ENCODE results near the gene PCCB. TPM values are rescaled to one million over a fixed set of nuclear protein-coding genes. Genes with fewer than 3 reads are reported as not detected.
"Not testable (repeated sequence)": the region's sequence is repeated elsewhere in the genome, so short reads cannot be mapped to it uniquely, and the experiment has no call there.

PCCB gene
- total and polyA plus RNA-seq, 8 donors = 26.9 to 44.7 (median 35.9) TPM

DNA sequence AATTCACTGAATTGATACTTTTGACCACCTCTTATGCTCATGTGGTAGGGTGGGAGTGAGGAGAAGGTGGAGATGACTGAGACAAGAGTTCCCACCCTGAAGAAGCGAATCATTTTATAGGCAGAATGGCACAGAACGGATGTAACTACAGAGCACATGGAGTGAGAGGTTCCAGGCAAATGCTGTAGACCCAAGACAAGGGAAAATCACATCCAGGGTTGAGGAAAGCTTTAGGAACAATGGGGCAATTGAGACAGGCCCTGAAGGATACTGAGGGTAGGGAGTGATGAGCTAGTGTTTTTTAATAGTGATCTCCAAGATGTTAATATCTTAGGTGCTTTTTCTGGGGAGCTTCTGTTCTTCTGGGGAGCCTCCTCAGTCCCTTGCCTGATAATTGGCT is 8.1 kb downstream of the PCCB start:
- intact Hi-C loops (cut with DNase I) = no loop called here
- Histone ChIP-seq H3K9me3 (no peaks in the 10 kb centered on the region), H3K27me3 (no peaks in the 10 kb centered on the region), H3K36me3 (peaks cover 0 to 67% of the 10 kb centered on the region in 2 donors), H3K27ac (no peak overlapping the region), H3K4me3 (no peak overlapping the region), H3K4me1 (no peaks in the 10 kb centered on the region)
- TF ChIP-seq, protein P1, sequence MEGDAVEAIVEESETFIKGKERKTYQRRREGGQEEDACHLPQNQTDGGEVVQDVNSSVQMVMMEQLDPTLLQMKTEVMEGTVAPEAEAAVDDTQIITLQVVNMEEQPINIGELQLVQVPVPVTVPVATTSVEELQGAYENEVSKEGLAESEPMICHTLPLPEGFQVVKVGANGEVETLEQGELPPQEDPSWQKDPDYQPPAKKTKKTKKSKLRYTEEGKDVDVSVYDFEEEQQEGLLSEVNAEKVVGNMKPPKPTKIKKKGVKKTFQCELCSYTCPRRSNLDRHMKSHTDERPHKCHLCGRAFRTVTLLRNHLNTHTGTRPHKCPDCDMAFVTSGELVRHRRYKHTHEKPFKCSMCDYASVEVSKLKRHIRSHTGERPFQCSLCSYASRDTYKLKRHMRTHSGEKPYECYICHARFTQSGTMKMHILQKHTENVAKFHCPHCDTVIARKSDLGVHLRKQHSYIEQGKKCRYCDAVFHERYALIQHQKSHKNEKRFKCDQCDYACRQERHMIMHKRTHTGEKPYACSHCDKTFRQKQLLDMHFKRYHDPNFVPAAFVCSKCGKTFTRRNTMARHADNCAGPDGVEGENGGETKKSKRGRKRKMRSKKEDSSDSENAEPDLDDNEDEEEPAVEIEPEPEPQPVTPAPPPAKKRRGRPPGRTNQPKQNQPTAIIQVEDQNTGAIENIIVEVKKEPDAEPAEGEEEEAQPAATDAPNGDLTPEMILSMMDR (IDR thresholded peaks at IDR 0.05) = no peak
- ATAC-seq = no peak
- no peak for DNase-seq

DNA sequence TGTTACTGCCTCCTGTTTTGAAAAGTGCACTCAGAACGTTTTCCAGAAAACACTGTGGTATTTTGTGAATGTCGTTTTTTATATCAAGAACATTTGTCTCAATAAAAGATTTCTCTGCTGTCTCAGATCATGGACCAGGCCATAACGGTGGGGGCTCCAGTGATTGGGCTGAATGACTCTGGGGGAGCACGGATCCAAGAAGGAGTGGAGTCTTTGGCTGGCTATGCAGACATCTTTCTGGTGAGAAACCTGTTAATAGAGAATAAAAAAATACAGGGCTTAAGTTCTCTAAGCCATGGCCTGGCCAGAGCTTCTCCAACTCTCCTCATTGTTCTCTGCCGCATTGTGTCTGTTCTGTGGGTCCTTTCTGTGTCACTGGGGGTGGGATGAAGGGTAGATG is 11.7 kb downstream of the PCCB start:
- intact Hi-C loops (cut with DNase I) = no loop called here
- H3K9me3 ChIP-seq = no peaks in the 10 kb centered on the region
- no peaks in the 10 kb centered on the region for H3K4me1 ChIP-seq
- peaks cover 0 to 78% of the 10 kb centered on the region in 2 donors for H3K36me3 ChIP-seq
- no peak overlapping the region for H3K4me3 ChIP-seq
- no peak for DNase-seq
- H3K27ac ChIP-seq = no peak overlapping the region
- H3K27me3 ChIP-seq = no peaks in the 10 kb centered on the region
- no peak for ATAC-seq
- TF ChIP-seq, protein P1 (IDR thresholded peaks at IDR 0.05) = no peak

DNA sequence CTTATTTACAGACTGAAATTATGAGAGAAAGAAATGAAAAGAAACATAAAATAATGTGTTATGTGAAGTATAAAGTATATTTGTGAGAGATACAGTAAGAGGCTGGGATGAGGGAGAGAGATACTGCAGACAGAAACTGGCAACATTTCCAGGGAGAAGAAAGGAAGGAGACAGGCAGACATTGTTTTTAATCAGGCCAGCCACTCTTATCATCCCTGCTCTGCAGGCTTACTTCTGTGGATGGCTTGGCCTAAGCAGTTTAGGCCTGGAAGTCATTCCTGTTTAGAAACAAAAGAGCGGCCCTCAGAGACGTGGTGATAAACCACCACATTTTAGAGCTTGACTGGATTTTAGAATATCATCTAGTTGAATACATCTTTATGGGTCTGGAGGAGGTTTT is 12.4 kb downstream of the PCCB start:
- intact Hi-C loops (cut with DNase I) = no loop called here
- no peak for ATAC-seq
- Histone ChIP-seq H3K9me3 (no peaks in the 10 kb centered on the region), H3K27me3 (no peaks in the 10 kb centered on the region), H3K4me1 (no peaks in the 10 kb centered on the region), H3K4me3 (no peak overlapping the region), H3K36me3 (peaks cover 0 to 71% of the 10 kb centered on the region in 2 donors), H3K27ac (no peak overlapping the region)
- TF ChIP-seq, protein P1 (IDR thresholded peaks at IDR 0.05) = no peak
- DNase-seq = no peak

DNA sequence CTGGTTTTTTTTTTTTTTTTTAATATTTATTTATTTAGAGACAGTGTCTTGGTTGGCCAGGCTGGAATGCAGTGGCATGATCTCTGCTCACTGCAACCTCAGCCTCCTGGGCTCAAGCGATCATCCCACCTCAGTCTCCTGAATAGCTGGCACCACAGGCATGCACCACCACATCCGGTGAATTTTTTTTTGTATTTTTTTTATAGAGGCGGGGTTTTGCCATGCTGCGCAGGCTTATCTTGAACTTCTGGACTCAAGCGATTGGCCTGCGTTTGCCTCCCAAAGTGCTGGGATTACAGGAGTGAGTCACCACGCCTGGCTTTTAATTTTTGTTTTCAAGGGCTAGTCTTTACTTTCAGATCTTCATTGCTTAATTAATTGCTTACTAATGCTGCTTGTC is 13.1 kb downstream of the PCCB start:
- no peak overlapping the region for H3K4me3 ChIP-seq
- peaks cover 0 to 67% of the 10 kb centered on the region in 2 donors for H3K36me3 ChIP-seq
- H3K9me3 ChIP-seq = no peaks in the 10 kb centered on the region
- no peaks in the 10 kb centered on the region for H3K27me3 ChIP-seq
- no peaks in the 10 kb centered on the region for H3K4me1 ChIP-seq
- intact Hi-C loops (cut with DNase I) = no loop called here
- TF ChIP-seq, protein P1 (IDR thresholded peaks at IDR 0.05) = no peak
- ATAC-seq (no peak), DNase-seq (no peak)
- H3K27ac ChIP-seq = no peak overlapping the region

DNA sequence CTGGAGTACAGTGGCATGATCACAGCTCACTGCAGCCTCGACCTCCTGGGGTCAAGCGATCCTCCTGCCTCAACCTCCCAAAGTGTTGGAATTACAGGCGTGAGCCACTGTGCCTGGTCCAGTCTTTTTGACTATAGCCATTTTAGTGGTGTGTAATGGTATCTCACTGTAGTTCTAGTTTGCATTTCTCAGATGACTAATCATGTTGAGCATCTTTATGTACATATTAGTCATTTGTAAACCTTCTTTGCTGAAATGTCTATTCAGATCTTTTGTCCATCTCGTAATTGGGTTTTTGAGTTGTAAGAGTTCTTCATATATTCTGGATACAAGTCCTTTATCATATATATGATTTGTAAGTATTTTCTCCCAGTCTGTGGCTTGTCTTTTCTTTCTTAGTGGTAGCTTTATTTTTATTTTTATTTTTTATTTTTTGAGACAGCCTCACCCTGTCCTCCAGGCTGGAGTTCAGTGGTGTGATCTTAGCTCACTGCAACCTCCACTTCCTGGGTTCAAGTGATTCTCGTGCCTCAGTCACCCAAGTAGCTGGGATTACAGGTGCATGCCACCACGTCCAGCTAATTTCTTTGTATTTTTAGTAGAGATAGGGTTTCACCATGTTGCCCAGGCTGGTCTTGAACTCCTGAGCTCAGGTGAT is 16.5 kb downstream of the PCCB start:
- DNase-seq; ATAC-seq; H3K9me3 ChIP-seq; intact Hi-C loops (cut with DNase I); H3K4me1 ChIP-seq; H3K27me3 ChIP-seq; H3K4me3 ChIP-seq; H3K27ac ChIP-seq: not testable (repeated sequence)
- peaks cover 0 to 46% of the 10 kb centered on the region in 2 donors for H3K36me3 ChIP-seq

DNA sequence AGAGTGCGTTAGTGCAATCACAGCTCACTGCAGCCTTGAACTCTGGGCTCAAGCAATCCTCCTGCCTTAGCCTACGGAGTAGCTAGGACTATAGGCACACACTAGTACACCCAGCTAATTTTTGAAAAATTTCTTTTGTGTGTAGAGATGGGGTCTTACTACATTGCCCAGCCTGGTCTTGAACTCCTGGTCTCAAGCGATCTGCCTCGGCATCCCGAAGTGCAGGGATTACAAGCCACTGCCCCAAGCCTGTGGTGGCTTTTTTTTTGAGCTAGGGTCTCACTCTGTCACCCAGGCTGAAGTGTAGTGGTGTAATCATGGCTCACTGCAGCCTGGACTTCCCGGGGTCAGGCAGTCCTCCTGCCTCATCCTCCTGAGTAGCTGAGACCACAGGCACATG is 17.1 kb downstream of the PCCB start:
- no peak for DNase-seq
- ATAC-seq = no peak
- H3K4me1 ChIP-seq = no peaks in the 10 kb centered on the region
- H3K27ac ChIP-seq = no peak overlapping the region
- peaks cover 0 to 40% of the 10 kb centered on the region in 2 donors for H3K36me3 ChIP-seq
- no peaks in the 10 kb centered on the region for H3K27me3 ChIP-seq
- no peak overlapping the region for H3K4me3 ChIP-seq
- intact Hi-C loops (cut with DNase I) = no loop called here
- TF ChIP-seq, protein P1 (IDR thresholded peaks at IDR 0.05) = no peak
- no peaks in the 10 kb centered on the region for H3K9me3 ChIP-seq
